GM21717 (cell line): Measurements from ENCODE around the gene CKS1B.

Experiments used
- ATAC-seq: cut with Tn5 transposase; IDR thresholded peaks from one replicate; pipeline ENCODE4 v1.9.1; 2021; ENCODE audit warnings: mild to moderate bottlenecking, moderate library complexity; ENCODE audit not compliant: unreplicated experiment

The CKS1B gene

DNA sequence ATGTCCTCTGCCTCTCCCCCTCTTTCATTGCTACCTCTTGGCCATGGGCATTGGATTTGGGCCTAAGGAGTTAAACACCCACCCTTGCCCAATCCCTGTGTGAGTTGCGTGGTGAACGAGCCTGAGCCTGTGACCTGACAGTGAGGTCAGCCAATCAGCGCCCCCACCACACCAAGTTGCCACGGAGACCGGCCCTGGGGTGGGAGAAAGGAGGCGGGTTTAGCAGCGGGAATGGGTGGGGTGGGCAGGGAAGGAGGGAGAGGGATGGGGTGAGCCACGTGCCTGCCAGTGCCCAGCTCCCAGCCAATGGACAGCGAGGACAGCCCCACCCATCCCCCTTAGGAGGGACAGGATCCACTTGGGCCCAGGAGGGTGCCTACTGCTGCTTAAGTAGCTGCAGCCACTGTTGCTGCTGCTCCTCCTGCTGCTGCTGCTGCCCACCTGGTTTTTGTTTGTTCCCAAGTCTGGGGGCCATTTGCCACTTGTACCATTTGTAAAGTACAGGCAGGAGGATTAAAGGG, 37.6 kb downstream of the CKS1B start:
- no peak for ATAC-seq

DNA sequence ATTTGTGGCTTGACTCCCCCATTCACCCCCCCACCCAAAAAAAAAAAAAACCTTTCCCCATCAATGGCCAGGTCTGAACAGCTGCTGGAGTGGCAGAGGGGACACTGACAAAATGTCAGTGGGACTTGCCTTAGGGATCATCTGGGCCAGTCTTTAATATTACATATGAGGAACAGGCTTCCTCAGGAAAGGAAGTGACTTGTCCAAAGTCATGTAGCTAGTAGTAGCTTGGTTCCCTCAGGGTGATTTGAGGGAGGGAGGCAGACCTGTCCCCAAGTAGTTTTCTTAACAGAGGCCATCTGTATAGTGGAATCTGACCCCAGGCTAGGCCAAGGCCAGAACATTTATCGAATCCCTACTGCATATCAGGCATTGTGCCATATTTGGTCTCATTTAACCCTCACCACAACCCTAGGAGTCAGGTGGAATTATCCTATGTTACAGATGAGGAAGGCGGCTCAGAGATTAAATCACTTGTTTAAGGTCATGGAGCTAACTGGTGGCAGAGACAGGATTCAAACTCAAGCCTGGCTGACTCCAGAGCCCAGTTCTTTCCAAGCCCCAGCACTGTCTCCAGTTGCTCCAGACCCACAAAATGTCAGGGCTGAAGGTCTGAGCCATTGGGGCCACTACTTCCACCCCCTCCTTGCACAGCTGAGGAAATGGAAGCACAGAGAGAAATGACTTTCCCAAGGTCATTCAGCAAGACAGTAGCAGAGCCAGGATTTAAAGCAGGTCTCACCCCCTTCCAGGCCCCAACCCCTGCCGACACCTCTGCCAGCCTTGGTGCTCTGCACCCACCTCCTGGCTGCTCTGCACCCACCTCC, 38.5 kb downstream of the CKS1B start:
- no peak for ATAC-seq

DNA sequence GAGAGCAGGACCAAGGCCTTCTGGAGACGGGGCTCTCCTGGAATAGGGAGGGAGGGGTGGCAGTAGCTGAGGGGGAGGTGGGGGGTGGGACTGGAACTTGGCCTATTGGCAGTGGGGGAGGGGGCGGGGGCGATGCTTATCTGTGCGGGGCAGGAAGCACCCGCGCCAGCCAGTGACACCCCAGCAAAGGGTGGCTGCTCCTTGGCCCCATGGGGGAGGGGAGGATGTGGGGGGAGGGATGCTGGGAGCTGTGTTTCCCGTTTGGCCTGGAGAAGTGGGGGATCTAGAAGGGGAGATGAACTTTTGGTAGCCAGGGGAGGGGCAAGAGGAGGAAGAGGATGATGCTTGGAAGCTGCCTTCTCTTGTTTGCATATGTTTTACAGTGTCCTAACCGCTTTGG, 39.2 kb downstream of the CKS1B start:
- no peak for ATAC-seq

DNA sequence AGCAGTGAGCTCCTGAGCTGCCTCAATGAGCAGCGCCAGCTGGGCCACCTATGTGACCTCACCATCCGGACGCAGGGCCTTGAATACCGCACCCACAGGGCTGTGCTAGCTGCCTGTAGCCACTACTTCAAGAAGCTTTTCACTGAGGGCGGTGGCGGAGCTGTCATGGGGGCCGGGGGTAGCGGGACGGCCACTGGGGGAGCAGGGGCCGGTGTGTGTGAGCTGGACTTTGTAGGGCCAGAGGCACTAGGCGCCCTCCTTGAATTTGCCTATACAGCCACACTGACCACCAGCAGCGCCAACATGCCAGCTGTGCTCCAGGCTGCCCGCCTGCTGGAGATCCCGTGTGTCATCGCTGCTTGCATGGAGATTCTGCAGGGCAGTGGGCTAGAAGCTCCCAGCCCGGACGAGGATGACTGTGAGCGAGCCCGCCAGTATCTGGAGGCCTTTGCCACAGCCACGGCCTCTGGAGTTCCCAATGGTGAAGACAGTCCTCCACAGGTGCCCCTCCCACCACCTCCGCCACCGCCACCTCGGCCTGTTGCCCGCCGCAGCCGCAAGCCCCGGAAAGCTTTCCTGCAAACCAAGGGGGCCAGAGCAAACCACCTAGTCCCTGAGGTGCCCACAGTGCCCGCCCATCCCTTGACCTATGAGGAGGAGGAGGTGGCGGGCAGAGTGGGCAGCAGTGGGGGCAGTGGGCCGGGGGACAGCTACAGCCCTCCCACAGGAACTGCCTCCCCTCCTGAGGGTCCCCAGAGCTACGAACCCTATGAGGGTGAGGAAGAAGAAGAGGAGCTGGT, 40.4 kb downstream of the CKS1B start:
- no peak for ATAC-seq

DNA sequence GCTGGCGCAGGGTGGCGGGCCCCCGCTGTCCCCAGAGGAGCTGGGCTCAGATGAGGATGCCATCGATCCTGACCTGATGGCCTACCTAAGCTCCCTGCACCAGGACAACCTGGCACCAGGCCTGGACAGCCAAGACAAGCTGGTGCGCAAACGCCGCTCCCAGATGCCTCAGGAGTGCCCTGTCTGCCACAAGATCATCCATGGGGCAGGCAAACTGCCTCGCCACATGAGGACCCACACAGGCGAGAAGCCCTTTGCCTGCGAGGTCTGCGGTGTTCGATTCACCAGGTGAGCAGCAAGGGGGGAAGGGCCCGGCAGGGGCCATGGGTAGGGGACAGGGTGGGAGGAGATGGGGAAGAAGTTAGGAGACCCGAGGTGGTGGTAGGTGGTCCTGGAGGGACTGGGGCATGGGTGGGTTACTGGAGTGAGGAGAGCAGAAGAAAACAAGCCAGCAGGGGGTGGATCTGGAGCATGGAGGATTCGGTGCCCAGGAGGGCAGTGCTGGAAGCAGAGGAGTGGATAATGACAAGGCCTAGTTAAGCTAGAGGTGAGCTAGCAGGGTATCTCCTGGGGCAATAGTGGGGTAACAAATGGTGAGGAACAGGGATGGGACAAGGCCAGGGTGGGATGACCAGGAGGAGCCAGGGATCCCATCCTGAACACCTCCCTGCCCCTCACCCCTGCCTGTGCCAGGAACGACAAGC, 41.2 kb downstream of the CKS1B start:
- no peak for ATAC-seq

DNA sequence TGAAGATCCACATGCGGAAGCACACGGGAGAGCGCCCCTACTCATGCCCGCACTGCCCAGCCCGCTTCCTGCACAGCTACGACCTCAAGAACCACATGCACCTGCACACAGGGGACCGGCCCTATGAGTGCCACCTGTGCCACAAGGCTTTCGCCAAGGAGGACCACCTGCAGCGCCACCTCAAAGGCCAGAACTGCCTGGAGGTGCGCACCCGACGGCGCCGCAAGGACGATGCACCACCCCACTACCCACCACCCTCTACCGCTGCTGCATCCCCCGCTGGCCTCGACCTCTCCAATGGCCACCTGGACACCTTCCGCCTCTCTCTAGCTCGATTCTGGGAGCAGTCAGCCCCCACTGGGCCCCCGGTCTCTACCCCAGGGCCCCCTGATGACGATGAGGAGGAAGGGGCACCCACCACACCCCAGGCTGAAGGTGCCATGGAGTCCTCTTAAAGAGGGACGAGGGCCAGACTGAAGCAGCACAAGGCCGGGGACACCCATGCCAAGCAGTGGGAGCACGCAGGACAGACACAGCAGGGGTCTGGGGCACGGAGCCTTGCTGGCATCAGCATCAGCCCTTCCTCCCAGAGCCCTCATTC, 41.9 kb downstream of the CKS1B start:
- no peak for ATAC-seq

DNA sequence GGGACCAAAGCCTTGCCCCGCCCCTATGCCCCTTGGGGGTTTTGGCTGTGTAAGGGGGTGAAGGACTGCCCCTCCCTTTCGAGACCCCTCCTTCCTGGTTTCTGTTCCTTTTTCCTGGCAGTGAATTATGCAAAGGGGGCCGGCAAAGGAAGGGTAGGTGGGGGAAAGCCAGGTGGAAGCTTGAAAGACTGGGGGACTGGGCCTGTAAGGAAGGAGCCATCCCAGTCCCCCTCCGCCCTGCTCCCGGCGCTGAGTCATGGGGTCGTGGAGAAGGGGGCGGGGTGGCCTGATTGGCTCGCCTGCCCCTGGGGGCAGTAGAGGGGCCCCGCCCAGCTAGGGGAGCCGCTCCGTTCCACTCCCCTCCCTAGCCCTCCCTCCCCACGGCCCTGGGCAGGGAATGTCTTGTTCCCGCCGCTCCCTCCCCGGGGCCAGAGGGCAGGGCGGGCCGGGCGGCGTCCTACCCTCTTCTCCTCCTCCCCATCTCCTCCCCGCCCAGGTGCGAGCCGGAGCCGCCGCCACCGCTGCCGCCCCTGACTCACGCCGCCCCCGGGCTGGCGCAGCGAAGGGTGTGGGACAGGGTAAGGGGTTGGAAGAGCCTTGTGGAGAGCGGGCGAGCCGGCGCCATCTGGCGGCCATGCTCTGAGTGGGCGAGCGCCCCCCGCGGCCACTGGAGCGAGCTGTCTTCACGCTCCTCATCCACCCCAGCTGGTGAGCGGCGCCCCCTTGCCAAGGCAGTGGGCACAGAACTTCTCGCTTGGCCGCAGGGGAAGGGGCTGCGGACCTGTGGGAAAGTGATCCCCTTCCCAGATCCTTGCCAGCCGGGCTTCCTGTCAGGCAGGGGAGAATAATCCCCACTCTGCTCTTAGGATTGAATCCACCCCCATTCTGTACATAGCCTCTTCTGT, 42.8 kb downstream of the CKS1B start:
- ATAC-seq = peak; percentile 56

DNA sequence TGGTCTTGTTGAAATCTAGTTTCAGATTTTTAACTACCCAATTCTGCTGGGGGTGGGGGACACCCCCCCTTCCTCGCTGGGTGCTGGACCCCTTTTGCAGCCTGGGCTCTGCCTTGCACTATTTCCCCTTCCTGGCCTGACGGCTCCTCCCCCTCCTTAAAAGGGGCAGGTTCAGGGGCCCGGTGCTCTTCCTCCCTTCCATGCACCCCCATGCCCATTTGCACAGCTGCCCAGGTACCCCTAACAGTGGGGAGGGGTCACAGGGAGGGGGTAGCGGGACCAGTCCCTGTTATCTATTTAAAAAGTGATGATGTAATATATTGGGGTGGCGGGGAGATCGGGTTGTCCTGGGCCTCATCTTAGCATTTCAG, 43.5 kb downstream of the CKS1B start:
- ATAC-seq = no peak

DNA sequence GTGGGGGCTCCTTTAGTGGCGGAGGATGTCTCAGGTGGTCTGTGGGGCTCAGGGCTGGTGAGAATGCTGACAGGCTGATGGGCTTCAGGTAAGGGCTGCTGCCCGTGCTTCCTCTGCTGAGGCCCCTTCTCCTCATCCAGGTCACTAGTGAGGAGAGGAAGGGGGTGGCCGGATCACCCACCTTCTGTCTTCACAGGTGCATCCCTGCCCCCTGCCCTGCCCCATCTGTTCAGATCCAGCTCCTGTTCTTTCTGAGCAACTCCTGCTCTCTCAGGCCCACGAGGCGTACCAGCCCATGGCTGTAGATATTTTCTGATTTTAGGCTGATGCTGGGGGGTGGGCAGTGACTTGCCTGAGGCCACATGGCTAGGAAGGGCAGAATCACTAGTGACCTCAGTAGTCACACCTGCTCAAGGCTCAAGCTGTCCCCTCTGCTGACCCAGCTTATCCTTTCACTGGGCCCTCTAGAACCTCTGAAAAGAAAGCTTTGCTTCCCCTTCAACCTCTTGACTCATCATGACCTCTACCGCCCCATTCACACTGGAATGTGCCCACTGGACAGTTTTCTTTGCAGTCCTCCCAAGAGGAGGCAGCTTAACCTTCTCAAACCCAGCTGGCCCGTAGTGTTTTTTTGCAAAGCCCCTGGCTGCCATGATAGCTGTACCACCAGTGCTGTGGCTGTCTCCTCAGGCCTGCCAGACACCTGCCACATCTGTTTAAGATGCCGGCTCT, 44.3 kb downstream of the CKS1B start:
- ATAC-seq = no peak

DNA sequence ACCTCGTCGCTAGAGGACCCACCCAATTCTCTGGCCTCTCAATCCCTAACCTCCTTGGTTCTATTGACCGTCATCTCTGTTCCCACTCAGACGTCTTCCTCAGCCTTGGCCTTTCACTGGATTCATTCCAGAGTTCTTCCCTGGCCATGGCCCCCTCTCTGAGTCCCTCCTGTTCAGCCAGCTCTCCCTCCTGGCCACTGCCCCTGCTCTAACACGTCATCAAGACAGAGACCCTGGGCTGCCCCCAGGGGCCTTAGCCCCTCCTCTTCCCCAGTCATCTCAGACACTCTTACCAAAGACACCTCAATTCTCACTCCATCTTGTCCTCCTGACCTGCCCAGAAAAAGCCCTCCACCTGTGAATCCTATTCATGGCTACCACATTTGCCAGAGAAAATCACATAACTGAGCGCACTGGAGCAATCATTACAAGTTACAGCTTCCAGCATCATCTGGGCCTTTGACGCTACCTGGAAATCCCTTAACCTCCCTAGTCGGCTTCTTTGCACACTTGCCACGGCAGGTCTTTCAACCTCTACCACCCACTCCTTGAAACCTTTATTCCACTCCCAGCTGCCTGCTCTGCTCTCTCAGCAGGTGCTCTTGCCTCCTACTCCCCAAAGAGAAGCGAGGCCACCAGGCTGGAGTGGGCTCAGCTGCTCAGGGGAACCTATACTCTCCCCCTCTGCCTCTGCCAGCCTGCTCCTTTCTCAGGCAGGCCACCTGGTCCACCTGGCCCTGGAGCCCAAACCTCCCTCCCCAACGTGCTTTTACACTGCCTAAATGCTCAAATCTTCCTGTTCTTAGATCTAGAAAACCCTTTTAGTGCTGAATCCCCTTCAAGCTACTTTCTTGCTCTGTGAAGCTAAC, 45.1 kb downstream of the CKS1B start:
- ATAC-seq = no peak

DNA sequence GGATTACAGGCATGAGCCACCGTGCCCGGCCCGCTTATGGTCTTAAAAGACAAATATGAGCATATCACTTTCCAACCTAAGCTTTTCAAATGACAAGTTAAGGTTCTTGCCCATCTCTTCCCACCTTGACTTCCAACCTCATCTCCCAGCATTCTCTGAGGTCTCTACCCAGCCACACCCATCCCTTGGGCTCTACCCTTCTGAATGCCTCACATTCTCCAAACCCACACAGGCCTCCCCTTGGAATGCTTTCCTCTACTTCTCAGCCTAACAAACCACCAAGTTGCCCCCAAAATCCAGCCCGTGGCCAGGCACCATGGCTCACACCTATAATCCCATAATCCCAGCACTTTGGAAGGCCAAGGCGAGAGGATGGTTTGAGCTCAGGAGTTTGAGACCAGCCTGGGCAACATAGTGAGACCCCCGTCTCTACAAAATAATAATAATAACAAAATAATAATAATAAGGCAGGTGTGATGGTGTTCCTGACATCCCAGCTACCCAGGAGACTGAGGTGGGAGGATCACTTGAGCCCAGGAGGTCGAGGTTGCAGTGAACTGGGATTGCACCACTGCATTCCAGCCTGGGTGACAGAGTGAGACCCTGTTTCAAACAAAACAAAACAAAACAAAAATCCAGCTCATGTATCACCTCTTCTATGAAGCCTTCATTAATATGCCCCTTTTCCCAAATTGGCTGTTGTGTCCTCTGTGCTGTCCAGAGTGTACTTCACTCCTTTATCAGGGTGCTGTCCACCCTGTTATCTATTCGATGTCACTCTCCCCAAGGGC, 47.9 kb downstream of the CKS1B start:
- no peak for ATAC-seq

DNA sequence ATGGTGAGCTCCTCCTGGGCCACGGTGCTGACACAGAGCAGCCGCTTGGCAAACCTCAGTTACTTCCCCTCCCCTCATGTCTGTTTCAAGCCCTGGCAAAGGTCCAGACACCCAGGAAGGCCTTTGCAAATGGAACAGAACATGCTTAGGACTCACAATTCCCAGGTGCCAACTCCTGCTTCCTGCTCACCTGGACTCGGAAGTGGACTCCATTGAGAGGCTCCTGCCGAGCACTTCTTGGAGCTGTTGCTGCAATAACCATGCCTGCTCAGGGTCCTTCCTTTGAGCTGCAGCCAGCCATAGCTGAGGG, 48.4 kb downstream of the CKS1B start:
- ATAC-seq = no peak

DNA sequence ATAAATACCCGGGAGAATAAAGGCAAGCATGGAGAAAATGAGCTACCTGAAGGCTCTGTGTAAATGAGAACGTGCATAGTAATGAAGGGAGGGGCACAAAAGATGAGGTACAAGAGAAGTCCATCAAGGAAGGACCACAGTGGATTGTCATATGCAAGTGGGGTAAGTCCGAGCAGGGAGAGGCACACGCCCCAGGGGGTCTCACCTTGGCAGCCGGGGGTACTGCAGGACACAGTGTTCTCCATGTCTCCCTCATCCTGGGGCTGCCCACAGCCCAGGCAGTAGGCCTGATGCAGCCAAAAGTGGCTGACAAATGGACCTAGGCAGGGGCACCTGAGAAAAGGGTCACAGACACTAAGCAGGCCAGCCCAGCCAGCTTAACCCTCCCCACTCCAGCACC, 49.1 kb downstream of the CKS1B start:
- ATAC-seq = no peak

DNA sequence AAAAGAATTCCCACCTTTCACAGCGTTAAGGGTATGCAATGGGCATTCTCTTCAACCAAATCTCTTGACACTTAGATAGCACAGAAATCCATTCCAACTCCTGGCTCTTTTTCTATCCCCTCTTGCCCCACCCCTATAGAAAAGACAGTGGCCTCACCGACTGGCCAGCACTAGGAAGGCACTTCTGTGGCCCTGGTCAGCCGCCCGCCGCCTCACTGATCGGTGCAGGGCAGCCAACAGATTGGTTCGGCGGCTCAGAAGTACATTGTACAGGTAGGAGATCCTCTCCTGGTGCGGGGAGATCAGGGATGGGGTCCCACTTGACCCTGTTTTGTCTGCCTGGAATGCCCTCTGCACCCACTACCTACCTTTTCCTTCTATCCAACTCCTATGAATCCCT, 49.8 kb downstream of the CKS1B start:
- no peak for ATAC-seq

DNA sequence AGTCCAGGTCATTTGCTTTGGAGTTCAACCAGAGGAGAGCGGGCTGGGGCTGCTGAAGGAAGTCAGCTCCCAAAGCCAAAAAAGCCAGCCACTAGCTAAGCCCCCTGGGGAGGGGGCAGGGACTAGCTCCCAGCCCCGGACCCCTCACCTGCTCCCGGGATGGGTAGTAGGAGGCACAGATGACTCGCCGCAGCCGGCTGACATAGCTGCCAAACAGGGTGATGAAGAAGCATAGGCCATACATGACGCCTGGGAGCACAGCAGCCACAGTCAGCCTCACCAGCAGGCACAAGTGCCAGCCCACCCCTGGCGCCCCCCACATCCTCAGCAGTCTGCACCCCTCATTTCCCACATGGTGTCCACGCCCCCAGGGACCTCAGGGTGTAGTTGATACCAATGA, 51.7 kb downstream of the CKS1B start:
- no peak for ATAC-seq

DNA sequence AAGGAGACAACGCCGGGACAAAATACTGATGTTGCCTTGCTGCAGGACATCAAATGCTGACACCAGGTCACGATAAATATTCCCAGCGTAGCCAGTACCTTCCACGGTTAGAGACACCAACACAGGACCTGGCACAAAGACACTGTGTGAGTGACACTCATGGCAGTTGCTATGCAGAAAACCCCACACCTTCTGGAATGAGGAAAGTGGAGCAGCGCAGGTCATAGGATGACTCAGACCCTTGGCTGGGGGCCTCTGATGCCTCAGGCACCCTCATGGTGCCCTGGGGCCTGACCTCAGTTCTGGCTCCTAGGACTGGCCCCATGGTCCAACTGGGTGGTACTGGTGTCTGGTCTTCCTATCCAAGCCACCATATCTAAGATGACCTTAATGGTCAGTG, 52.1 kb downstream of the CKS1B start:
- ATAC-seq = no peak
